NCI-H1105 treated with DMSO at 0.1 percent for 48 hours (cell line): ENCODE measurements around the gene CLTRN.
"Not testable (repeated sequence)": the region's sequence is repeated elsewhere in the genome, so short reads cannot be mapped to it uniquely, and the experiment has no call there.

Experiments
- DNase-seq: peaks from one replicate; lab custom pipeline; 2025; lab: John Stamatoyannopoulos, UW

The CLTRN gene, protein sequence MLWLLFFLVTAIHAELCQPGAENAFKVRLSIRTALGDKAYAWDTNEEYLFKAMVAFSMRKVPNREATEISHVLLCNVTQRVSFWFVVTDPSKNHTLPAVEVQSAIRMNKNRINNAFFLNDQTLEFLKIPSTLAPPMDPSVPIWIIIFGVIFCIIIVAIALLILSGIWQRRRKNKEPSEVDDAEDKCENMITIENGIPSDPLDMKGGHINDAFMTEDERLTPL

DNA sequence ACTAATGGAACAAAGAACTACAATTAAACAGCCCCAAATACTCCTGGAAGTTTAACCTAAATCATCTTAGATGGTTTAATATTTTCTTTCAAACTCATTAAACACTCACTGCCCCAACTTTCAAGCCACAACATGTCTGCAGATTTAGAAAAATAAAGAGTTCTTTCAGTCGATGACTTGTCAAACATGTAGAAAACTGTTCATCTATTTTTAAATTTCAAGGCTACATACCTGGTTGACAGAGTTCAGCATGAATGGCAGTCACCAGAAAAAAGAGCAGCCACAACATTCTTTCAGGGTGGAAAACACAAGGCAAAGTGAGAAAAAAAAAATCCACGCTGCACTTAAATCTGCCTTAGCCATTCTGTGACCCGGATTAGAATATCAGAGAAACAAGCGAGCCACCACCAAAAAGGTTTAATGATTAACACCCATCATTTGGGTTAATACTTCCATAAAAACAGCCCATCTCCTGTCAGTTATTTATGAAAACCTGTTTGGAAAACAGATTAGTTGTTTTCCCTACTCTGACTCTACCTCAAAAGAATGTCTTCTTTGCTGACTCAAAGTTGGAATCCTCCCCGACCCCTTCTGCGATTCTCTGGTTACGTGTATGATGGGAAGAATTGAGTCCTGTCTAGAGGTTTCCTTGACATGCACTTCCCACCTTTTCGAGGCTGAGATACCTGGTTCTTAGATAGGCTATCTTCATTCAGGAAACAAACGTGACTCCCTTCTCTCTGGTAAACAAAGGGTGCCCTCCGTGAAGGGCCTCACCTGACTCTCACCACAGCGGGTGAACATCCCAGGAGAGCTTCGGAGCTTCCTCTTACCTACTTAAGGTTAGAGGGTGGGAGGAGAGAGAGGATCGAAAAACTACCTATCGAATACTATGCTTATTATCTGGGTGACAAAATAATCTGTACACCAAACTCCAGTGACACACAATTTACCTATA, at the start of gene CLTRN:
TSS of gene CLTRN (minus strand) at position 319 of the 958 bp plus-strand sequence. CDS start at position 289, 30 bp downstream.
- DNase-seq: no peak

DNA sequence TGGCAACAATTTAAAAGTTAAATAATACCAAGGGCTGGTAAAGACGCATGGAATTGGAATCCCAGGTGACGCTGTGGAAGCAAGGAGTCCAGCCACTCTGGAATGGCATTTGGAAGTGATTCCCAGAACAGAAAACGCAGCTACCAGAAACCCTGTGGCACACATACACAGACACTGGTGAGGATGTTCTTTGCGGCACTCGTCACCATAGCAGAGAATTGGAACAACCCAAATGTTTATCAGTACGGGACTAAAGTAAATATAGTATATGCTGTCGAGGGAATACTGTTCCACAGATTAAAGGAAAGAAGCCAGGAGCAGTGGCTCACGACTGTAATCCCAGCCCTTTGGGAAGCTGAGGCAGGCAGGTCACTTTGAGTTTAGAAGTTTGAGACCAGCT, 39.7 kb upstream of the CLTRN start:
- not testable (repeated sequence) for DNase-seq

DNA sequence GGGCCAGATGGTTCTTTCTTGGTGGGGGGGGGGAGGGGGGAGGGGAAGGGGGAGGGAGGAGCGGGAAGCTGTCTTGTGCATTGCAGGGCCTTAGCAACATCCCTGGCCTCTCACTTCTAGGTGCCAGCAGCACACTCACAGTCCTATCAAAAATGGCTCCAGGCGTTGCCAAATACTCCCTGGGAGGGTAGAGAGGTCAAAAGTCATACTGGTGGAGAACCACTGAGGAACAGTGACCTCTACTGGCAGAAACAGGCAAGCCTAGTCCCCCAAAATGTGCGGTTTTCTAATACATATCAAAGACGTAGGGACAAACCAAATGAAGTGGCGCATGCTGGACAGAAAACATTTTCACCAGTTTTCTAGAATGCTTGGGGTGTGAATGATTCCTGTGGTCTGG, 39.2 kb upstream of the CLTRN start:
- not testable (repeated sequence) for DNase-seq

DNA sequence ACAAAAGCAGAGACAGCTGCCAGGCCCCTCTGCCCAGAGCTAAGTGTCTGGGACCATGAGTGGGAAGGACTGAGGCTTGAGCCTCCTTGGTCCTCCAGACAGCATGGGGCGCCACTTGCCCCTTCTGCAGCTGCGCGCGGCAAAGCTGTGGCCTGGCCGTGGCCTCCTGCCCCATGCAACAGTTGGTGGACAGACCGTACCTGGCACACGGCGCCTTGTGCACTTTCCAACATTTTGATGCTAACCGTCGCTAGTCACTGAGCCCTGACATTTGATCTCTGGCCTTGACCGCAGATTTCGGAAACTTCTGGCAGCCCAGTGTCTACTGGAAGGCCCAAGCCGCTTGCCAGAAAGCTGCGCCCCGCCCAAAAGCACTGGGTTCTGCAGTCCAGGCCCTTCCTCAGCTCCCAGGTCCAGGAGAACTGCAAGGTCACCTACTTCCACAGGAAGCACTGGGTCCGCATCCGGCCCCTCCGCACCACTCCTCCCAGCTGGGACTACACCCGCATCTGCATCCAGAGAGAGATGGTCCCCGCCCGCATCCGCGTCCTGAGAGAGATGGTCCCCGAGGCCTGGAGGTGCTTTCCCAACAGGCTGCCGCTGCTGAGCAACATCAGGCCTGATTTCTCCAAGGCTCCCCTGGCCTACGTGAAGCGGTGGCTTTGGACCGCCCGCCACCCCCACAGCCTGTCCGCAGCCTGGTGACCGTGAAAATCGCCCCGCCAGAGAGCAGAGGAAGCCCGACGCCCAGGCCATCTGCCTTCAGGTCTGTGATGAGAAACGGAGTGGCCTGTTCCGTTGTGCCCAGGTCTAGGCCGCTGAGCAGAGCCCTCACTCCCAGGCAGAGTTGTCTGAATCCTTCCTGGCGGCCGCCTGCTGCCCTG, 38.1 kb upstream of the CLTRN start:
- no peak for DNase-seq

DNA sequence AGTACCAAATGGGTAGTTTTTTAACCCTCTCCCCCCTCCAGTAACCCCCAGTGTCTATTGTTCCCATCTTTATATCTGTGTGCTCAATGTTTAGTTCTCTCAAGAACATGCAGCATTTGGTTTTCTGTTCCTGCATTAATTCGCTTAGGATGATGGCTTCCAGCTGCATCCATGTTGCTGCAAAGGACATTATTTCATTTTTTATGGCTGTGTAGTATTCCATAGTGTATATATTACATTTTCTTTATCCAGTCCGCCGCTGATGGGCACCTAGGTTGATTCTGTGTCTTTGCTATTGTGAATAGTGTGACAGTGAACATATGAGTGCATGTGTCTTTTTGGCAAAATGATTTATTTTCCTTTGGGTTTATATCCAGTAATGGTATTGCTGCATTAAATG, 31.9 kb upstream of the CLTRN start:
- DNase-seq: no peak

DNA sequence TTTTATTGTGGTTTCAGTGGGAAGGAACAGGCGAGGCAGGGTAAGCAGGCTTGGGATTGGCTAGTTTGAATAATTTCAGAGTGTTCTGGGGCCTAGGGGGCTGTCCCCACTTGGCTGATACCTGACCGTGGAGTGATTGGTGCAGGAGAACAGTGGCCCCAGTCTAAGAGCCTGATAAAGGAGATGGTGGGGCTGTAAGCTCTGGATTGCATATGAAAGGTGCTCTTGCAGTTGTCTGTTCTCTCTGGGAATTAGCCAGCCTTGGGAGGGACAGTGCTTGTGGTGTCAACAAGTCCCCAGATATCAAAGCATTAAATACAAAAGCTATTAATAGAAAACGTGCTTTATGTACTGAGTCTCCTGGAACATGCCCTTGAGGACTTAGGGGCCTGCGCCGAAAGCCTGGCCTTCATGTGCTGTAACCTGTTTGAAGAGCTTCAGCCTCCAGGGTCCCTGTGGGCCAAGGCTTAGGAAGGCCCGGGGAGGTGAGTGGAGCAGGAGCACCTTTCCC, 30.4 kb upstream of the CLTRN start:
- no peak for DNase-seq

DNA sequence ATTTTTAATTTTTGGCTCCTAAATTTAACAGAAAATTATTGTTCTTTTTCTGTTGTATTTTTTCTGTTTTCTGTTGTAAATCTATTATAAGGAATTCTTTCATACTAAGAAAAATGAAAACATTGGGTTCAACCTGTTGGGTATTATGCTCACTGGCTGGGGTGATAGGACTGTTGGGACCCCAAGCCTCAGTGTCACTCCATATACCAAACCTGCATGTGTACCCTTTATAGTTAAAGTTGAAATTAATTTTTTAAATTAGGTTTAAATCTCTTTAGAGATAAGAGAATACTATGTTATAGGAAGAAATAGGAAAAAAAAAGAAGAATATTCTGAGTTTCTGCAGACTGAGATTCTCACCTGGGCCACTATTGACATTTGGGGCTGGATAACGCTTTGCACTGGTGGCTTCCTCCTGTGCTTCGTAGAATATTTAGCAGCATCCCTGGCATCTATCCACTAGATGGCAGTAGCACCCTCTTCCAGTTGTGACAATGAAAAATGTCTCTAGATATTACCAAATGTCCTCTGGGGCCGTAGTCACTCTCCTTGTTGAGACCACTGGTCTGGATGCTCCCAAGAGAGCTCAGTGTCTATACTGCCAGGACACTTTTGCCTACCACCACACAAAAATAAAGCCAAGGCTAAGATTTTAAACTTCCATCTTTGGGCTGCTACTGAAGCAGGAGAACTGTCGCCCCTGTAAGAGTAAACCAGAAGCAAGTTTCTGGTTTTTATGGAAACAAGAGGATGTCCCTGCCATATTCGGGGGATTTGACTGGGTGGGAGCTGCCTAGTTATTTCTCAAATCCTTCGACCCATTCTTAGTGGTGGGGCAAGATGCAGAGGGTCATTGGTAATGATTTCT, 22.4 kb upstream of the CLTRN start:
- peak; percentile 44 for DNase-seq

DNA sequence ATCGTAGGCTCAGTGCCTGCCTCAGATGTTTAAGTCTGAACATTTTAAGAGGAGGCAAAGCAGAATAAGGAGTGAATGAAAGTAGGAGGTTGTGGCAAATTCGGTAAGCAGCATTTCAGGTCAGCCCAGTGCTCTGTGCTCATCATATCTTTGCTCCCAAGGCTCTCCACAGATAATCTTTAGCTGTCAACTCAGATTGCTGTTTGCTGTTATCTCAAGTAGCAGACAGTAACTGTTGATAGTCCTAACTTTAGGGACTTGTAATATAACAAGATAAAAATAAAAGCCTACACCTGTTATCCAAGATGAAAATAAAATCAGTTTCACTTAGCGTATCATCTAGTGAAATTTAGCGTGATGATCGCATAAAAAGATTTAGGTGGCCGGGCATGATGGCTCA, 18.6 kb upstream of the CLTRN start:
- DNase-seq: no peak

DNA sequence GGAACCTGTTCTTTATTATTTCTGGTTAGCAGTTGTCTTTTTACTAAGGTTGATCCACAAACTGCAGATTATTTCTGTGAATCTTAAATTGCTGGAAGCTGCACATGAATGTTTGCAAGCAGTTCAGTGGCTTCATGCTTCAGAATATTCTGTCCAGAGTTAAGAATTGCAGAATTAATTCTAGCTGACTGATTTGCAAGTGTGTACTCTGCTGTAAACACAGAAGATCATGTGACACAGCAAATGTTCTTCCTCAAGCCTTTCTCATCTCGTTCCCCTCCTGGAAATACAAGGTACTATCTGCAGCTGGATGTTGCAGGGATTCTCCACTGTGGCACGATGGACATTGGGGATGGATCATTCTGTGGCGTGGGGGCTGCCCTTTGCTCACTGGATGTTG, 16.8 kb upstream of the CLTRN start:
- no peak for DNase-seq

DNA sequence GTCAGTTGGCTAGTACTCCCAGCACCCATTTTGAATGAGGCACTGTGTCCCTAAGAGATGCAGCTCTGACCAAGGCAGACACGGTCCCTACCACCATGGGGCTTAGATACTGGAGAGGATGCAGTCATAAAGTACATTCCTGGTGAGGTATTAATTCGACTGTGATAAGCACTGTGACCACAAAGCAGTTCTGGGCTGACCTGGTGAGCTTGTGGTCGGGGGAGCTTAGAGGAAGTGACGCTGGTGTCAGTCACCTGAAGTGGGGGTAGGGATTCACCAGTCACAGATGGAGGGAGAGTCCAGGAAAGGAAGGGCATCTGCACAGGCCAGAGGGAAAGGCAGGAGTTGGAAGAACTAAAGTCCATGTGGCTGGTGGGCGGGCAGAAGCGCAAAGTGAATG, 15.8 kb upstream of the CLTRN start:
- DNase-seq: no peak

DNA sequence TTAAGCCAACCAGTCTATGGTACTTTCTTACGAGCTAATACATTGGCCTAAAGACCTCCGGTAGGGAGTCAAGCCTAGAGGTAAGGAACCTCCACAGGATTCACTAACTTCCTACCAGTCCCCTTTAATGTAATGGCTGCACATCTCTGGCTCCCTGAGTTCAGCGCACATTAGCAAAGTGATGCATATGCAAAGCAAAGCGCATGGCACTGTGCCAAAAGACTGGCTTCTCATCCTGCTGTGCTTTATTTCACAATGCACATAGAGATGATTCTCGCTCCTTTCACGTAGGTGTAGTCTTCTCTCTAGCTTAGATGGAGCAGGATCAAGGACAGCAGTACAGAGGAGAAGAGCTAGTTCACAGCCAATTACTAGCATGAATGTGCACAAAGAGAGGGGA, 14.6 kb upstream of the CLTRN start:
- no peak for DNase-seq

DNA sequence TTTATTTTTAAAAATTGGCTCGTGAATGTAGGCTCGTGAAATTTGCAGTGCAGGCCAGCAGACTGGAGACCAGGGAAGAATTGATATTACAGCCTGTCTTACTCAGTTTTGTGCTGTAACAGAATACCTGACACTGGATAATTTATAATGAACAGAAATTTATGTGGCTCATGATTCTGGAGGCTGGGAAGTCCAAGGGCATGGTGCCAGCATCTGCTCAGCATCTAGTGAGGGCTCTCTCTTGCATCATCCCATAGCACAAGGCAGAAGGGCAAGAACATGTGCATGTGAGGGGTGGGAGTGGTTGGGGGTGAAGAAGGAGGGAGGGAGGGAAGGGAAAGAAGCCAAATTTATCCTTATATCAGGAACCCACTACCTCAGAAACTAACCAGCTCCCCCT, 13.7 kb upstream of the CLTRN start:
- no peak for DNase-seq

DNA sequence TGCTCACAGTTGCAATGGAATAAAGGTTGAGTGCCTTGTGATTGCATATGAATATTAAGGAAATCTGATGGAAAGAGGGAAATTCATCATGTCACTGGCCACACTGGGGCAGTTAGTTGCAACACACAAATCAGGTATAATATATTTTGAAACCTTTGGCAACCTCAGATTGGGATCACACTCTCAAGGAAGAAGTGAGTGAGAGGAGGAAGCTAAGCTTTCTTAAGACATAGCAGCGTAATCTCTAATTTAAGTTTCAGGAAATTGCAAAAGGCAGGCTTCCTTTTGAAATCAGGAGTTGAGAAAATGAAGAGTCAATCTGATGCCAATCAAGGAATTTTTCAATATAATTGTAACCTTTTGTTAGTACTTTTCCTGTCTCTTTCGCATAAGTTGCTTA, 12.3 kb upstream of the CLTRN start:
- no peak for DNase-seq

DNA sequence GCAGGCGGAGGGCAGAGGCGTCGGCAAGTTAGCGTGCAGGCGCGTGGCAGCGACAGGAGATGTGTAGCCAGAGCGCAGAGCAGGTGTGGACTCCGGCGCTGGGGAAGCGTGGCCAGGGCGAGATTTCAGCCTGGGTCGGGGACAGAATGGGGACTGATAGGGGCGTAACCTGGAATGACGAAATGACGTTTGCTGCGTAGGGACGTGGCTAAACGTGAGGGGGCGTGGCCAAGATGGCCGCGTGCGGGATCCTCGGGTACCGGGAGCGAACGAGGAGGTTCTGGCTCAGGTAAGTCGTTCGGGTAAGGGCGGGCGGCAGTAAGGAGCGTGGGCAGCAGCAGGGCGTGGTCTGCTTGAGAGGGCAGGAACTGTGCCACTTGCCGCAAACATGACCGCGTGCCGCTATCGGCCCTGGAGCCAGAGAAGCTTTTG, 10.9 kb upstream of the CLTRN start:
- DNase-seq: peak; percentile 77

DNA sequence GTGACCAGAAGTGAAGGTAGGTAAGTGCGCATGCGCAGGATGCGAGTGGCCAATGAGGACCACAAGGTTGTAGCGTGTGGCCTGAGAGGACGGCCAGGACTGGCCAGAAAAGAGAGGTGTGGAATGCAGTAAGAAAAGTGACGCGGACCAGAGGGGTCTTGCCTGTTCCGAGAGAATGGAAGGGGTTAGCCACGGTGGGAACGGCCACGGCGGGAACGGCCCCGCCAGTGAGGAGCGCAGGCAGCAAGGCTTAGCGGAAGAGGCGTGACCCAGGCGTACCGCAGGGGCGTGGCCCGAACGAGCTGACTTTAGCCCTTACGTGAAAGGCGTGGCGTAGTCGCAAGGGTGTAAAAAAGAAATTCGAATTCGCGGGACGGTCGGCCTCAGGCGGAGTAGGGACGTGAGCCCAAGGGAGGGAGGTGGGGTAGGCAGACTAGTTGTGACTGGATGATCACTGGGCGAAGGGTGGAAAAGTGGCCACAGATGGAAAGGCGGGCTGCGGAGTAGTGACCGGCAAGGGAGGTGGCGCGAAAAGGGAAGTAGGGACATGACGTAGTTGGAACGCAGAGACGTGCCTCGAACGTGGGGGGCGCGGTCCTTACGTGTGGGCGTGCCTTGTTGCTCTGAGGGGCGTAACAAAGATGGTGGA, 10.4 kb upstream of the CLTRN start:
- peak; percentile 89 for DNase-seq

DNA sequence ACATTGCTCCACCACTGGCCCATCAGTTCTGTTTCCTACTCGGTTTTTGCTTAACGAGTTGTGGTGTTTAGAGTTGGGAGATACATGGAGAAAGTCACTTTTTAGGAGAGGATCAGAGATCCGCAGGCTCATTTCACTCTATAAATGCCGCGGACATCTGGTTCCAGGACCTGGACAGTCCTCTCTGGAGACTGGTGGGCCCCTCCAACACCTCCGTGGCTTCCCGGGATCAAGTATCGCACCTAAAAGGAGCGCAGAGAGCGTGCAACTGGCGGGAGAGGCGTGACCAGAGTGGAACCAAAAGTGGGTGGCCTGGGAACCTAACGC, 9.9 kb upstream of the CLTRN start:
- DNase-seq: no peak

DNA sequence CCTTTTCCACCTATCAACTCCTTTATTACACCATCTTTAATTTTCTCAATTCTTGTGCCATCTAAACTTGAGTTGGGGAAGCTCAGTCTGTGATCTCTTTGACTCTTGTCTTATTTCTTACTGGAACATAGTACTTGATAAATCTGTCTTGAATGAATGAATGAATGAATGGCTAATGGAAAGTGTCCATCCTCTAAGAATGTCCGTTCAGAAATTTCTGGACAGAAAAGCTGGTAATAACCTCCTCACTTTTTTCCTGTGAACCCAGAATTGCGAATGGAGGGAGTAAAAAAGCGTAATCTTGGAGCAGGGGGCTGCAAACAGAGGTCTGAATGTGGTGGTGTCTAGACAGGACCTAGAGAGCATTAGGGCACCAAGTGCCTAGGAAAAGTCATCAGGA, 9.4 kb upstream of the CLTRN start:
- no peak for DNase-seq

DNA sequence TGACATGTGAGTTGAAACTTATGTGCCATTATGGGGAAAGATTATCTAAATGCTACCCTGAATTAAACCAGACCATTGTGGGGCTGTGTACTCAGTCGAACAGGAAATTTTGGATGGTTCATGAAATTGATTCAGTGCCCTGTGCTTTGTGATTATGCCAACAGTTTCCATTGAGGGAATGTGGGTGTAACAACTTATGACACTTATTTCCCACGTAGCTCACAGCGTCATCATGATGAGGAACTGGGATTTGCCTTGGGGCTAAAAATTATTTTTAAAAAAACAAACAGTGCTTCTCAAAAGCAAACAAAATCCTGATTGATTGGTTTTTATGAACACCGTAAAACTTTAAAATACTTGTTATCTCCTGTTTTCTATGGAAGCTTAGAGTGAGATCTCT, 8.3 kb upstream of the CLTRN start:
- no peak for DNase-seq

DNA sequence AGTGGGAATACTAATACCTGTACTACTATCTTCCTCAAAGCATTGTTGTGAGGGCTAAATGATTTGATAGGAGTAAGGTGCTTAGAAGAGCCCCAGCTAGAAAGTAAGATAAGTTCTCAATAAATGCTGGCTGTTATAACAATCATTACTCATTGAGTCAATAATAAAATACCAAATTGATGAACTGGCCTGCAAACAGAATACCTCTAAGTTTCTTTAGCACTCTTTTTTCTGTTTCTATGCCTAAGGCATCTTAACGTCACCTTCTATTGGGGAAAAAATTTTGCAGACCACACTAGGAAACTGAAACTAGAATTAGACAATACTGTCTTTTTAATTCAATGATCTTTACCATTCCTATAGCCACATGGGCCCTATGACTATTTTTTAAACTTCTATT, 1.2 kb downstream of the CLTRN start:
- DNase-seq: no peak

DNA sequence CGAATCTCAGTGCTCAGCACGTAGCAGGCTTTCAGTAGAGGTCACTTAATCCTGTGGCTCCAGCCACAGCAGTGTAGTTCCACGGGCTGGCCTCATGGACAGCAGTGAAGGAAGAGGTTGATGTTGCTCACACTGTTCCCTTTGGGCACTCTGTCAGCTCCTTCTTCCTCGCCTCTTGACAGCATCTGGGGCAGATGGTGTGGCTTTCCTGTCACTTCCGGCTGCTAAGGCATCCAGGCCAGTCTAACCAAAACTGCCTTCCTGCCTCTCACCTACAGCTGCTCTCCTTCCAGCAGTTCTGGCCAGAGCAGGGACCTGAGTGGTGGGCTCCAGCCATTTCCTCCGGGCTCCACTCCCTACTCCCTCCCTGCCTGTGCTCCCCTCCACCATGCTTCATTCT, 9.8 kb downstream of the CLTRN start:
- not testable (repeated sequence) for DNase-seq

DNA sequence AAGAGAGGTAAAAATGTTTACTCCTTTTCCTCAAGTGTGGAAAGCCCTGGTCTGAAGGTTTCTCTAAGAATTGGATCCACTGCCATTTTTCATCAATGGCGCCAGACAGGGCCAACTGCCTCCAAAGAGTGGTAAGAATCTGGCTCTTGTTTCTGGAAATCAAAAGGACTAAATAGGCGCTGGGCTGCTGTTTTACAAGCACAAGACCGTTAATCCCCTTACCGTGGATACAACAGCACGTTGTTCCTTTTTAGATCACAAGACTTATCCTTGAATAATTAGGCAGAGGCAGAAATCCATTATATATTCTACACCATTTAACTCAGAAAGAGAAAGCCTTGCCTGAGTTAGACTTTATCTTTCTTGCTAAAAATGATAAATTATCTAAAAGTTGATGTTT, 10.6 kb downstream of the CLTRN start:
- DNase-seq: no peak
